Astrocyte of the cerebellum (primary cell): Measurements from ENCODE around the gene PJA1.

Source experiments
- DNase-seq: peaks from one replicate; pipeline ENCODE4 v3.0.0-alpha.2; 2011; ENCODE audit warnings: low read depth
- H3K4me3 ChIP-seq: 2 replicates; pipeline ENCODE4 v1.5.1; 2011; ENCODE audit warnings: mild to moderate bottlenecking, low read depth, low read length, moderate library complexity
- in situ Hi-C: cut with HindIII; loops from 2 replicates; pipeline ENCODE4 v1.10.0; 2017; ENCODE audit warnings: low sequenced_read_pairs
- TF ChIP-seq, protein P1 (sequence below): IDR thresholded peaks from 2 replicates; pipeline ENCODE4 v1.5.1; 2012; ENCODE audit warnings: low read length, low read depth, moderate library complexity, mild to moderate bottlenecking; ENCODE audit errors: missing control alignments

PJA1 gene, protein sequence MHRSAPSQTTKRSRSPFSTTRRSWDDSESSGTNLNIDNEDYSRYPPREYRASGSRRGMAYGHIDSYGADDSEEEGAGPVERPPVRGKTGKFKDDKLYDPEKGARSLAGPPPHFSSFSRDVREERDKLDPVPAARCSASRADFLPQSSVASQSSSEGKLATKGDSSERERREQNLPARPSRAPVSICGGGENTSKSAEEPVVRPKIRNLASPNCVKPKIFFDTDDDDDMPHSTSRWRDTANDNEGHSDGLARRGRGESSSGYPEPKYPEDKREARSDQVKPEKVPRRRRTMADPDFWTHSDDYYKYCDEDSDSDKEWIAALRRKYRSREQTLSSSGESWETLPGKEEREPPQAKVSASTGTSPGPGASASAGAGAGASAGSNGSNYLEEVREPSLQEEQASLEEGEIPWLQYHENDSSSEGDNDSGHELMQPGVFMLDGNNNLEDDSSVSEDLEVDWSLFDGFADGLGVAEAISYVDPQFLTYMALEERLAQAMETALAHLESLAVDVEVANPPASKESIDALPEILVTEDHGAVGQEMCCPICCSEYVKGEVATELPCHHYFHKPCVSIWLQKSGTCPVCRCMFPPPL

GRCh38 chrX:69165087-69165651 lies at the start of gene PJA1:
TSS of gene PJA1 (minus strand) at chrX:69165453. CDS start at chrX:69163073, 2,380 bp downstream.
- TF ChIP-seq, protein P1, sequence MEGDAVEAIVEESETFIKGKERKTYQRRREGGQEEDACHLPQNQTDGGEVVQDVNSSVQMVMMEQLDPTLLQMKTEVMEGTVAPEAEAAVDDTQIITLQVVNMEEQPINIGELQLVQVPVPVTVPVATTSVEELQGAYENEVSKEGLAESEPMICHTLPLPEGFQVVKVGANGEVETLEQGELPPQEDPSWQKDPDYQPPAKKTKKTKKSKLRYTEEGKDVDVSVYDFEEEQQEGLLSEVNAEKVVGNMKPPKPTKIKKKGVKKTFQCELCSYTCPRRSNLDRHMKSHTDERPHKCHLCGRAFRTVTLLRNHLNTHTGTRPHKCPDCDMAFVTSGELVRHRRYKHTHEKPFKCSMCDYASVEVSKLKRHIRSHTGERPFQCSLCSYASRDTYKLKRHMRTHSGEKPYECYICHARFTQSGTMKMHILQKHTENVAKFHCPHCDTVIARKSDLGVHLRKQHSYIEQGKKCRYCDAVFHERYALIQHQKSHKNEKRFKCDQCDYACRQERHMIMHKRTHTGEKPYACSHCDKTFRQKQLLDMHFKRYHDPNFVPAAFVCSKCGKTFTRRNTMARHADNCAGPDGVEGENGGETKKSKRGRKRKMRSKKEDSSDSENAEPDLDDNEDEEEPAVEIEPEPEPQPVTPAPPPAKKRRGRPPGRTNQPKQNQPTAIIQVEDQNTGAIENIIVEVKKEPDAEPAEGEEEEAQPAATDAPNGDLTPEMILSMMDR: no peak
- H3K4me3 ChIP-seq: peak within 1 kb of the TSS; percentile 73
- in situ Hi-C loops: no loop called here
- peak; percentile 18 for DNase-seq

- no peak for DNase-seq
- H3K4me3 ChIP-seq: no peak overlapping the region
- in situ Hi-C loops: no loop called here
- TF ChIP-seq, protein P1: no peak
Measured at GRCh38 chrX:69214463-69214862, 49.2 kb upstream of the PJA1 start.

DNA sequence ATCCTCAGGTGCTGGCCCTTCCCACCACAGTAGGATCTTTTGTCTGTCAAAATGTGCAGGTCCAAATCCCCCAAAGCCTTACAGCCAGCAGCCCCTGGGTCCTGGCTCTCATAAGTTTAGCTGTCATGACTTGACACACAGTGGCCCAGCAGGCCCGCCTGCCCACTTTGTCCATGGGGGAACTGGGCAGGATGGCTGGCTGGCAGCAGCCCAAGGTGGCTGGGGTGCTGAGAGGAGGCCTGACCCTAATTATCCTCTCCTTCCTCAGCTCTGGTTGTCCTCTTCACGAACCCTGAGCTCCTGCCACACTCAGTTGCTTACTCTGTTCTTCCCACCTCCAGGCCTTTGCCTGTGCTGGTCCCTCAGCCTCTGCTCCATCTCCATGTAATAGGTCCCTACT lies 46.4 kb upstream of the PJA1 start:
- no peak for DNase-seq
- TF ChIP-seq, protein P1: no peak
- H3K4me3 ChIP-seq: no peak overlapping the region
- in situ Hi-C loops: no loop called here

- TF ChIP-seq, protein P1: no peak
- in situ Hi-C loops: no loop called here
- no peak for DNase-seq
- no peak overlapping the region for H3K4me3 ChIP-seq
Measured at GRCh38 chrX:69210581-69210980, 45.3 kb upstream of the PJA1 start.

DNA sequence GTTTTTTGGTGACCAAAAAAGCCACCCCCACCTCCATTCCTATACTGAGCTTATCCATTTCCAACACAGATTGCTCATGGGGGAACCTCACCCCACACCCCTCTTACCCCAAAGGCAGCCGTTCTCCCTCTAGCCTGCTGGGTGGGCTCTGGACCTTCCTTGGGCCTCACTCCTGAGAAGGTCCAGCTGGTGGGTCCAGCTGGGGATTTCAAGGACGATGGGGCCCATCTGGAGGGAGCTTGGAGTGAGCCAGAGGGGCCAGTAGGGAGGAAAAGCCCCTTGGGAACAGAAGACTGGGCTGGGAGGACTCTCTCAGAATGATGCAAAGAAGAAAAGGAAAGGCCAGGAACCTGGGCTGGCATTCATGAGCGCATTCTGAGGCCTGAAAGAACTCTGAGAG lies 42.0 kb upstream of the PJA1 start:
- H3K4me3 ChIP-seq: no peak overlapping the region
- TF ChIP-seq, protein P1: no peak
- no peak for DNase-seq
- in situ Hi-C loops: no loop called here

DNA sequence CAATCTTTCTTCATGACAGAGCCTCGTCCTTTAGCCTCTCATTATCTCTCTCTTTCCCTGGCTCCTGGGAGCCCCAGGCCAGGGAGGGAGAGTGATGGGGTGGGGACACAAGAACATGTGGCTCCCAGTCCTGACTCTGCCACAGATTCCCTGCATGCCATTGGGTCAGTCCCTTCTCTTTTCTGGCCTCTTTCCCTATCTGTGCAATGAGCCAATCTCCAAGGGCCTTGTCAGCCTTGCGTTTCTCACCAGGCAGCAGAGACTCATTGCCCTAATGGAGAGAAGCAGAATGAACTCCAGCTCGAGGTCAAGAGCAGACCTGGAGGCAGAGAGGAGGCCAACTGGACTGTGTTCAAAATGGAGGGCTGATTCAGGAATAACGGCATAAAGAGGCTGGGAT lies 38.4 kb upstream of the PJA1 start:
- TF ChIP-seq, protein P1: no peak
- in situ Hi-C loops: no loop called here
- H3K4me3 ChIP-seq: no peak overlapping the region
- DNase-seq: no peak
